ENCODE measurements around the gene SLC35E3.

- no peak for TF ChIP-seq CTCF (conservative IDR thresholded peaks at IDR 0.05; ENCODE audit: low read length)
- no peak for TF ChIP-seq EZH2phosphoT487 (IDR thresholded peaks at IDR 0.05; ENCODE audit: borderline replicate concordance, low read depth, low read length)
Observed at GRCh38 chr12:68780731-68781130, 34.8 kb downstream of the SLC35E3 start.
